ENCODE results near the gene THSD4. TPM values are rescaled to one million over a fixed set of nuclear protein-coding genes. Genes with fewer than 3 reads are reported as not detected.

Gene THSD4
- total and polyA plus RNA-seq, 9 of the 15 experiments (the other 6 are each of a cell fraction or from before 2014, with no cell fraction given): 0.04 TPM; not detected in 5

GRCh38 chr15:71288348-71288955, 173.2 kb downstream of the THSD4 start (continued):
- TF ChIP-seq CBX8 (IDR thresholded peaks at IDR 0.05; ENCODE audit: borderline replicate concordance, extremely low read depth, low read depth, low read length, poor library complexity, severe bottlenecking): no peak
- no peak for TF ChIP-seq SMARCC2 (IDR thresholded peaks at IDR 0.05; ENCODE audit: low read depth)
- no peak for TF ChIP-seq TAF15 (IDR thresholded peaks at IDR 0.05; ENCODE audit: low read depth, low read length)
- TF ChIP-seq E2F5 (CRISPR knock-in tag; IDR thresholded peaks at IDR 0.05): no peak
- TF ChIP-seq CBX5 (IDR thresholded peaks at IDR 0.05; ENCODE audit: borderline replicate concordance, low read depth): no peak
- no peak for TF ChIP-seq THRB (CRISPR knock-in tag; conservative IDR thresholded peaks at IDR 0.05)
- TF ChIP-seq, protein P1, sequence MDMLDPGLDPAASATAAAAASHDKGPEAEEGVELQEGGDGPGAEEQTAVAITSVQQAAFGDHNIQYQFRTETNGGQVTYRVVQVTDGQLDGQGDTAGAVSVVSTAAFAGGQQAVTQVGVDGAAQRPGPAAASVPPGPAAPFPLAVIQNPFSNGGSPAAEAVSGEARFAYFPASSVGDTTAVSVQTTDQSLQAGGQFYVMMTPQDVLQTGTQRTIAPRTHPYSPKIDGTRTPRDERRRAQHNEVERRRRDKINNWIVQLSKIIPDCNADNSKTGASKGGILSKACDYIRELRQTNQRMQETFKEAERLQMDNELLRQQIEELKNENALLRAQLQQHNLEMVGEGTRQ (CRISPR knock-in tag; IDR thresholded peaks at IDR 0.05): no peak
- no peak for TF ChIP-seq TCF7L2 (IDR thresholded peaks at IDR 0.05; ENCODE audit: low read depth, low read length)
- TF ChIP-seq ZNF282 (CRISPR knock-in tag; IDR thresholded peaks at IDR 0.05): no peak
- no peak for TF ChIP-seq RREB1 (CRISPR knock-in tag; IDR thresholded peaks at IDR 0.05)
- TF ChIP-seq CTBP1 (IDR thresholded peaks at IDR 0.05; ENCODE audit: borderline replicate concordance): no peak
- TF ChIP-seq THRAP3 (IDR thresholded peaks at IDR 0.05; ENCODE audit: borderline replicate concordance): no peak
- no peak for TF ChIP-seq ZNF586 (CRISPR knock-in tag; conservative IDR thresholded peaks at IDR 0.05)
